Endometrial microvascular endothelial cells (primary cell): ENCODE measurements around the gene NT5E. TPM values are rescaled to one million over a fixed set of nuclear protein-coding genes. Genes with fewer than 3 reads are reported as not detected.
"Not testable (repeated sequence)": the region's sequence is repeated elsewhere in the genome, so short reads cannot be mapped to it uniquely, and the experiment has no call there.

Experiments used
- in situ Hi-C: cut with HindIII; loops from 2 replicates; pipeline ENCODE4 v1.10.0; 2017; ENCODE audit warnings: low sequenced_read_pairs, low pct_unique_long_range_greater_than_20kb; ENCODE audit errors: inconsistent ontology term
- total RNA-seq: library from RNA; depleted of rRNA; stranded (reverse); fragments of >200 nt; gene quantifications from one replicate; pipeline ENCODE4 v1.2.3, GENCODE V29; 2015; ENCODE audit errors: inconsistent ontology term

Gene NT5E
- total RNA-seq: 271 TPM

GRCh38 chr6:85449818-85450759 is at the start of gene NT5E:
NT5E (plus strand) TSS chr6:85450083; CDS start chr6:85450140, 57 bp downstream.
- in situ Hi-C loops: loop anchor here (25.0 kb wide), 1 partner anchor 88 kb away; no protein-coding TSS in a partner anchor

- in situ Hi-C loops: no loop called here
These were observed 49.6 kb upstream of the NT5E start for GRCh38 chr6:85400331-85400730.

DNA sequence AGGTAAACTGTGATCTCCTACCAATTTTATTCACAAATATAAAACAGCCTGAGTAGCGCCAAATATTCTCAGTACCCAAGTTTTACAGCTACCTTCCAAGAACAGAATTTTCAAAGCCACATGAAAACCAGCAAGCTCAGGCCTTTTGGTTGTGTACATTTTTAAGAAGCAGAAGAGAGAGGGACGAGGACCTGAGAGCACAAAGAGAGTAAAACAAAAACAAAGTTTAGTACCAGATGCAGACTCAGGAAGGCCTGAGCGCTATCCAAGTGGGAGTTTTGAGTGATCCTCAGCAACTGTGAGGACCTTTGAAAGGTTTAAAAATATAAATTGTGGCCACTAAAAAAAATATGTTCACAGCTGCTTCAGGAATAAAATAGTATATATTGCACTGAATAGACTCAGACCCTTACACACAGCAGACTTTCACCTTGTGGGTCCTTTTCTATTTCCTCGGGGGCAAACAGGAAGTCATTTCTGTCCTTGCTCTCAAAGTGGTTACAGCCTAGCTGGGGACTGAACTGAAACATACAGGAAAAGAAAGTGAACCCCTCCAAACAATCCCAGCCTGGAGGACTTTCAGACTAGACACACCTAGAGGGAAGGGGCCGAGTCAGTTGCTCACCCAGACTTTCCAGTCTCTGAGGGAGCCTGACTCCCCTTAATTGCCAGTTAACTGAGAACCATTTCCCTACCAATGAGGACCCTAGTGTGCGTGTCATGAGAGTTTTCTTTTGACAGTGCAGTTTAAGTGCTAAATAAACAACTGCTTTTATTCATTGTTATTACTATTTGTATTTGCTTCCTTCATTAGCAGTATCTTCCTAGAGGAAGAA is 48.5 kb upstream of the NT5E start:
- in situ Hi-C loops: no loop called here

- in situ Hi-C loops: no loop called here
These were observed 47.8 kb upstream of the NT5E start for GRCh38 chr6:85402071-85402470.

DNA sequence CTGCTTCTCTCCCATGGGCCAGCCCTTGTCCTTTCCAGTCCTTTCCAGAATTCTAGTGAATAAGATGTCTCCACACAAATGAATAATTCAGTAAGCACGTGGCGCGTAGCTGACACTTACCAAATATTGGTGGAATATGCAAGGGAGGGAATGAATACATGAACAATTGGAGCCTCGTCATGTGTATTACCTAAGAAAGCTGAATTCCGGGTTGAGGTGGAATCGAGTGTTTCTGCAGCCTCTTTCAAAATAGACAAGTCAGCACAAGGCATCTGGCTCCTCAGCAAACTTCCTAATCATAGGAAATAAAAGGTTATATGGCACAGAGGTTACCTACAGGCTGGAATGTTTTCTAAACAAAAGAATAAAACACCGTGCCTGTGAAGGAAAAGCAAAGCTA is 47.0 kb upstream of the NT5E start:
- in situ Hi-C loops: no loop called here

DNA sequence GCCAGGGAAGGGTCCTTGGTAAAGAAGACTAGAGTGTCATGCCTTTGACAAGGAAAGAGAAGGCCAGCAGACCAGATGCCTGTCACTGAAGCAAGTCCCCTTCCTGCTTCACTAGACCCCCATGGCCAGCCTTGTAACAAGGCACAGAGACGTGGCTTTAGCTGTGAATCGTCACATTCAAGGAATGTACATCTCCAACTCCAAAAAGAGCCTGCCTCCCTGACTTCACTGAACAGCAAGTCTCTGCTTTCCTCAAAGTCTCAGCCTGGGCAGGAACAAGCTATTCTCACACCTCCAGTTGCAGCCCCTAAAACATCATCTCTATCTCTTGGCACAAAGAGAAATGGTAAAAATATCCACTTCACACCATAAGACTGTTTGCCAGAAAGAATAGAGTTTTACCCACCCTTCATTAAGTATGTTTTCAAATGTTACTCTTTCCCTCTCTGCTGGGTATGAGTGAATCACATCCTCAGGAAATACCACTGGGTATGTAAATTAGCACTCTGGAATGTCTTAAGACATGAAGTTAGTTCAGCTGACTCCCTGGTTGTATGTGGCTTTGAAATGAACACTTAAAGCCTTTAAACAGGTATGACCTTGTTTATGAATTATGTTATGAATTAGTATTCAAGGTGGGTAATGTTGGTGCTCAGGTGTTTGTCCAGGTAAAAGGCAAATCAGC is 46.4 kb upstream of the NT5E start:
- in situ Hi-C loops: no loop called here

DNA sequence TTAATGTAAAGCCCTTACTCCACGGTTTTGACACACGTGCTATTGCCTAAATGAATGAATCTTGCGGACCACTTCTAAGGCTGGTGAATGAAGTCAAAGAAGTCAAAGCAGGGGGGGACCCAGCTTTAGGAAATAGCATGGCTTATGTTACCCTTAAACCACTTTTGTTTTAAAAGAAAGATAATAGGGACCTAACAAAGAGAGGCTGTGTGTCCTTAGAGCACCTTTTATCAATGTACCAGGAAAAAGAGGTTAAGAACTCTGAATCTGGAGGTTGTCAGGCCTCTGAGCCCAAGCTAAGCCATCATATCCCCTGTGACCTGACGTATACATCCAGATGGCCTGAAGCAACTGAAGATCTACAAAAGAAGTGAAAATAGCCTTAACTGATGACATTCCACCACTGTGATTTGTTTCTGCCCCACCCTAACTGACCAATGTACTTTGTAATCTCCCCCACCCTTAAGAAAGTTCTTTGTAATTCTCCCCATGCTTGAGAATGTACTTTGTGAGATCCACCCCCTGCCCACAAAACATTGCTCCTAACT is 45.8 kb upstream of the NT5E start:
- in situ Hi-C loops: not testable (repeated sequence)

DNA sequence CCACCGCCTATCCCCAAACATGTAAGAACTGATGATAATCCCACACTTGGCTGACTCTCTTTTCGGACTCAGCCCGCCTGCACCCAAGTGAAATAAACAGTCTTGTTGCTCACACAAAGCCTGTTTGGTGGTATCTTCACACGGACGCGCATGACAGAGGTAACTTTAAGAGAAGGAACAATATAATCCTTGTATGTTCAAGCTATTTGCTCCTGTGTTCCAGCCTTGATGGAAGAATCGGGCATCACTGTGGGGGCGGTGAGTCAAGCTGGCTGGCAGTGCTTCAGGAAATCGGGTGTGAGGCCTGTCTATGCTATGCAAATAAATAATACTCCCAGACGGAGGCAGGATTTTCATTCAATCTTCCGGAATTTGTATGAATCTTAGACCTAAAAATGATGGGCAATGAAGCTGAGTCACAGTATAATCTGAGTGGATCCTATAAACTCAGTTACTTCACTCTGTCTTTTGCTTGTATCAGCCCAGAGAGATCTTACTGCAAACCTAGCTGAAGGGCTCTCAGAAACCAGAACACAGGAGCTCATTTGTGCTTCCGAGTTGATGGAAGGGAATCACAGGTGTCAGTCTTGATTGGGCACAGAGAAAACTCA is 45.2 kb upstream of the NT5E start:
- in situ Hi-C loops: no loop called here

DNA sequence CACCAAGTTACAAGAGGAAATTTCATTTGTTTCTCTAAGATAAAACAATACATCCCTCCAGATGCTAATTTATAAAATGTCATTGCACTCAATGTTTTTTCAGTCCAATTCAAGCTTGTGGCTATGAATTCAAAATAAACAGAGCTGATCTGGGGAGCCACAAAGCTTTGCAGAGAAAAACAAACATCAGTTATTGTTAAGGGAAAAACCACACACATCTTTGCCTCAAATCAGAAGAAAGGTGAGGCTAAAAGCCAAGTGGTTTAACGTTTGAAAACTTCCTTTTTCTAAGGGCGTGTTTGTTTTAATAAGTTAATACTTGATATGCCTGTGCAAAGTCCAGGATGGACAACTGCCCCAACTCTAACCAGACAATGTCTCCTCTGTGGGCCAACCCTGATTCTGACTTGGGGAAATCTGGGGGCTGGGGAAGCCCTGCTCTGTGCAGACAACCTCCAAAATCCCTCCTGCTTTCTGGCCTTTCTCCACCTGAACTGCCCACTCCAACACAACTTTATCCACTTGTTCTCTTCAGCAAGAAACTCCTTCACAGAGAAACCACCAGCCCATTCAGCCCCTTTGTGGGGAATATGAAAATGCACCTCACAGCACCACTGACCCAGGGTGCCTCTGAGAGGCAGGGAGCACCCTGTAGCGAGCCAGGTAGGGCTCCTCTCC is 44.6 kb upstream of the NT5E start:
- in situ Hi-C loops: no loop called here

DNA sequence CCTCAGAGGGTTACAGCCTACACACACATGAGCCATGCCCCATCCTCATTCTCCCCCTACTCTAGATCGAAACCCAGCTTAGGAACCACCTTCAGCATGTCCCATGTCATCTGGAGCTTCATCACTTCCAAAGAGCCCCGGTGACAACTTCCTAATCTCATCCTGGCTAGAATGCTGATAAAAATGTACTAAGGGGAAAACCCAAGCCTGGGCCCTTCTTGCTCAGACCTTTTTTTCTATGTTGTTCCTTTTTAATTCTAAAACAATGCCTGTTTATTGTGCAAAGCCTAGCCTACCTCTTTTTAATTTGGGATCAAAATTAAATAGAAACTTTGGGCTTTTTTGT is 44.1 kb upstream of the NT5E start:
- in situ Hi-C loops: no loop called here

- in situ Hi-C loops: no loop called here
These were observed 43.2 kb upstream of the NT5E start for GRCh38 chr6:85406641-85407075.

DNA sequence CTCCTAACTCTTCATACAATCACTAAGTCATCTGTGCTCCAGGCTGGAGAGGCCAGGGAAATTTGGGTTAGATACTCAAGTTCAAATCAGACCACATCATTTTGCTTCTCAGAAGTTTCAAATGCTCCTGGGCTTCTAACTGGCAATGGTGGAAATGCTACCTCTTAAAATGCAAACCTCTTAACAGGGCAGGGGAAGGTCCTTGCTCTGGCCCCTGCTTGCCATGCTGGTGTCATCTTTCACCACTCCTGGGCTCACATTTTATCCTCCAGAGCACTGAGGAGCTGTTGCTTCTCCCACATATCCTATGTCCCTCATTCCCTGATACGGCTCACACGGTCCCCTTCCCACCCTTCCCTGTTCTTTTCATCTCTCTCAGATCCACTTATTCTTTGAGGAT is 41.8 kb upstream of the NT5E start:
- in situ Hi-C loops: no loop called here

DNA sequence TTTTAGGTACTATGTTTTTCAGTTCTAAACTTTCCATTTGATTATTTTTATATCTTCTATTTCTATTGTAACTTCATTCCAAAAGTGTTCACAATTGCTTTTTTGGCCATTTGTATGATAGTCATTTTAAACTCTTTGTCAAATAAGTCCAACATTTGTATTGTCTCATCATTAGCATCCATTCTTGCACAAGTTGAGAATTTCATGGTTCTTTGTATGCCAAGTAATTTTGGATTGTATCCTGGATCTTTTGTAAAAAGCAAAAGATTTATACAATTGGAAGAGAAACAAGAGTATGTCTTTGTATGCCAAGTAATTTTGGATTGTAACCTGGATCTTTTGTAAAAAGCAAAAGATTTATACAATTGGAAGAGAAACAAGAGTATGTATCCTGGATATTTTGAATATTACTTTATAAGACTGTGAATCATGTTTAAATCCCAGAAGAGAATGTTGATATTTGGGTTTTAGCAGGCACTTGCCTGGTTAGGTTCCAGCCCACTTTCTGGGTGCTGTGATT is 36.9 kb upstream of the NT5E start:
- in situ Hi-C loops: no loop called here

DNA sequence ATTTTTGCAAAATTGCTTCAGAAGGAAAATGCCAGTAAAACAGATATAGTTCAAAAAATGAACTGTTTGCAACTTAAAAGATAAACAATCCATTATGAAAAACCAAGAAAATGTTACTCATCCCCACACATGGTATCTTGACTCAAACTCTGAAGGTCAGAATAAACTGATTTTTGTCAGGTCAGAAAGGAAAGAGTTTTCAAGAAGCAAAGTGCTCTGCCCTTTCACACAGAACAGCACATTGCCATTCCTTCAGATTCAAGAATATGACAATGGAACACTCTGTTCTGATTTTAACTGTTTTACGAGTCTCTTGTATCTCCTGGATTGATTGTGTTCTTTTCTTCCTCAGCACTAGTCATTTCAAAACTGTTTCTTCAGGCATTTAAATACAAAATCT is 33.8 kb upstream of the NT5E start:
- in situ Hi-C loops: no loop called here

DNA sequence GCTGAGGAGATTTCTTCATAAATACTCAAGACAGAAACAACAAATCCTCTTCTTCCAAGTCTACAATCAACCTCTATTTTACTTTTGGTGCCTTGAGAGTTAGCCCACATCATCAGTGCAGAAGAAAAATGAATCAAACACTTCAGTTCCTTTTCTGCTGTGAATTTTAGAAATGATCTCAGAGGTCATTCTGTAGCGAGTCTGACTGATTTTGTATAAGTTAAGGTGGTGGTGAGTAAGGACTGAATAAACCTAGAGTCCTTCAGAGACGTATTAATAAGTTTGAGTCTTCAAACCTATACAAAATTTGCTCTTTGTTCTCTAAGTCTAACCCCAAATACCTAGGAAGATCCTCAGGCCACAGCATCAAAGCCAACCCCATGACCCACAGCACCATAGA is 33.1 kb upstream of the NT5E start:
- in situ Hi-C loops: no loop called here

- in situ Hi-C loops: no loop called here
These were observed 32.5 kb upstream of the NT5E start for GRCh38 chr6:85417336-85417735.

DNA sequence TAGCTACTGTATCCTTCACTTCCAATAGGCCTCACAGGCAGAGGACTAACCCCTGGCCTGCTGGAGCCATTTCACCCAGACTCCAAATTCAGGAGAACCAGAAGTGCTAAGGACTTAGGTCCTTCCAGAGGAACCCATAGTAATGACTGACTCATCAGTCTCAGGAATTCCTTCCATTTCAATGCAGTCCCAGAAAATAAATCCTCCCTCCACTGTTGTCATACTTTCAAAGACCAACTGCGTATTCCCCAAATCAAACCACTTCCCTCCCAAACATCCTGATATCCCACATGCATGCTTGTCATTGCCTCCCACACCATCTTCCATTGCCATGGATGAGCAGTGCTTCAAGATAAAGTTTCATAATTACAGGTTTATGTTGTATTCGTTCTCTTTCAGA is 31.8 kb upstream of the NT5E start:
- in situ Hi-C loops: no loop called here
